ENCODE data around the gene KCNG2. TPM values are rescaled to one million over a fixed set of nuclear protein-coding genes. Genes with fewer than 3 reads are reported as not detected.

The KCNG2 gene
- total and polyA plus RNA-seq, 10 of the 15 experiments (the other 5 are each of a cell fraction or from before 2014, with no cell fraction given): 0.20 to 0.23 TPM; not detected in 8

DNA sequence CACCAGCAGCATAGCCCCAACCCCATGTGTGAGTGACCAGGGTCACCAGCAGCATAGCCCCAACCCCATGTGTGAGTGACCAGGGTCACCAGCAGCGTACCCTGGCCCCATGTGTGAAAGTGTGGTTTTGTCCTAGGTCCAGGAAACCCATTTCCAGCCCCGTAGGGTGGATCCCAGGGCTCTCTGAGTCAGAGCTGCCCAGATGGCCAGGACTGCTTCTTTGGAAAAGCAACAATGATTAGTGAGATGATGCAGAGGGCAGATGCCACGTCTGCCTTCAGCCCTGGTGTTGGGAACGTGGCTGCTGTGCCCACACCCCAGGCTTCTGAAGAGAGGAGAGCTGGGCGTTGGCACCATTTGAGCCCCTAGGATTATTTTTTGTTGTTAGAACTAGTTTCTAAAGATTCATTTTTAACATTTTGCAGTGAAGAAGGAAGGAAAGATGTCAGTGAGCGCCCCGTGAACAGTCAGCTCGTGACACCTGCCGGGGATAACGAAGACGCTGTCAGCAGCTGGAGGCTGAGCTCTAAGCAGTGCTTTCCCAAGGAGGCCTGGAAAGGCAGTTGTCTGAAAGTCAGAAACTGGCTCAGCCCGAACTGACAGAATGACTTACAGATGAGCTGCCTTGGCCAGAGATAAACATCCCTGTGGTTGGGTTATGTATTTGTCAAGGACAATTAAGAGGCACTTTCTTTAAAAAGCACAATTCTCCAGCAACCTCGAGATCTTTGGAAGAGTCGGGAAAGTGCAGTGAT is 32.1 kb upstream of the KCNG2 start (continued):
- TF ChIP-seq BCLAF1 (IDR thresholded peaks at IDR 0.05) (no peak), TARDBP (IDR thresholded peaks at IDR 0.05; ENCODE audit: borderline replicate concordance) (no peak), SIX5 (IDR thresholded peaks at IDR 0.05; ENCODE audit: low read depth, low read length, severe bottlenecking) (no peak), ZBTB40 (IDR thresholded peaks at IDR 0.05; ENCODE audit: borderline replicate concordance) (no peak), TBL1XR1 (IDR thresholded peaks at IDR 0.05; ENCODE audit: low read depth, low read length) (no peak), RB1 (IDR thresholded peaks at IDR 0.05; ENCODE audit: borderline replicate concordance) (no peak), YY1 (IDR thresholded peaks at IDR 0.05; ENCODE audit: low read depth, low read length) (no peak)

All from GM12878 (cell line).